Testis (tissue), 3 donors: Measurements from ENCODE around the gene HOXA1. TPM values are rescaled to one million over a fixed set of nuclear protein-coding genes. Genes with fewer than 3 reads are reported as not detected.
A peak's percentile ranks its signal among the peaks of the same experiment; 100 is the strongest.

ENCODE experiments used
- DNase-seq: peaks from one replicate; pipeline ENCODE4 v3.0.0-alpha.2; 2019
- H3K27ac ChIP-seq, 2 donors: fragments of 200-600 bp; sonication (generic); one replicate each; pipeline ENCODE4 v1.5.1; 2019
- H3K27me3 ChIP-seq: fragments of 200-600 bp; sonication (generic); one replicate; pipeline ENCODE4 v1.5.1; 2019
- H3K36me3 ChIP-seq: fragments of 200-600 bp; sonication (generic); one replicate; pipeline ENCODE4 v1.5.1; 2017; ENCODE audit warnings: low read depth; ENCODE audit errors: missing control alignments
- H3K4me1 ChIP-seq: fragments of 200-600 bp; sonication (generic); one replicate; pipeline ENCODE4 v1.5.1; 2019
- H3K4me3 ChIP-seq, 2 donors: fragments of 200-600 bp; sonication (generic); one replicate each; pipeline ENCODE4 v1.5.1; 2017 to 2019
- H3K9me3 ChIP-seq: fragments of 200-600 bp; sonication (generic); one replicate; pipeline ENCODE4 v1.5.1; 2017
- CTCF ChIP-seq, 3 experiments: fragments of 450-650 bp in 2 of 3; fragments of 200-600 bp in 1 of 3; sonication (generic) in 1 of 3; IDR thresholded peaks; one replicate each; pipeline ENCODE4 v1.5.1; 2016 to 2019; ENCODE audit warnings: antibody characterized with exemption in 3 of 3, mild to moderate bottlenecking in 2 of 3, moderate library complexity in 1 of 3
- POLR2A ChIP-seq: fragments of 450-650 bp; IDR thresholded peaks from one replicate; pipeline ENCODE4 v1.6.1; 2017; ENCODE audit warnings: antibody characterized with exemption, mild to moderate bottlenecking, moderate library complexity
- WGBS, 2 donors: methylation state at CpG; one replicate each; pipeline ENCODE4 v1.1.5; 2018; 5-methylcytosine and 5-hydroxymethylcytosine counted together
- intact Hi-C: fragments of 100-400 bp; cut with DNase I; formaldehyde crosslinking; loops from one replicate; pipeline ENCODE4 v1.15.1; 2023; ENCODE audit warnings: low total_unique reads
- polyA plus RNA-seq: library from polyadenylated mRNA; stranded (reverse); fragments of 350-450 nt; fragmentation: Illumina TruSeq; extraction: RNeasy Lipid Tissue Mini Kit (QIAGEN cat#74804); gene quantifications from one replicate; pipeline ENCODE4 v1.2.3, GENCODE V29; 2014; ENCODE audit warnings: low read depth, low replicate concordance; ENCODE audit not compliant: insufficient read depth
- total RNA-seq, 2 donors: library from RNA; depleted of rRNA; stranded (reverse); fragments of >200 nt; gene quantifications; one replicate each; pipeline ENCODE4 v1.2.3, GENCODE V29; 2016

Gene HOXA1
- total and polyA plus RNA-seq, 3 donors from 2014 or later = 0.16 to 0.79 (median 0.37) TPM

GRCh38 chr7:27098578-27099451, 3.0 kb upstream of the HOXA1 start:
- TF ChIP-seq CTCF (IDR thresholded peaks at IDR 0.05) (no peak), POLR2A (no peak)
- Histone ChIP-seq H3K4me1 (no peaks in the 10 kb centered on the region), H3K4me3 (no peak overlapping the region), H3K36me3 (no peaks in the 10 kb centered on the region), H3K9me3 (no peaks in the 10 kb centered on the region), H3K27ac (no peak overlapping the region), H3K27me3 (no peaks in the 10 kb centered on the region)
- intact Hi-C loops = no loop called here
- DNase-seq = no peak
- WGBS, 2 donors = 7 to 12% methylated on average over 38 of the region's 38 CpGs

- H3K4me3 ChIP-seq = no peak overlapping the region
- TF ChIP-seq CTCF (IDR thresholded peaks at IDR 0.05) (no peak), POLR2A (no peak)
- no peaks in the 10 kb centered on the region for H3K4me1 ChIP-seq
- 12 to 13% methylated on average over 25 to 35 of the region's 35 CpGs for WGBS, 2 donors
- no peaks in the 10 kb centered on the region for H3K36me3 ChIP-seq
- intact Hi-C loops = no loop called here
- H3K27ac ChIP-seq = no peak overlapping the region
- H3K9me3 ChIP-seq = no peaks in the 10 kb centered on the region
- H3K27me3 ChIP-seq = no peaks in the 10 kb centered on the region
- DNase-seq = no peak
Measured at GRCh38 chr7:27097686-27098577, 2.1 kb upstream of the HOXA1 start.

GRCh38 chr7:27096768-27097514, 1.1 kb upstream of the HOXA1 start:
- WGBS, 2 donors = 2 to 3% methylated on average over 39 to 41 of the region's 41 CpGs
- Histone ChIP-seq H3K36me3 (no peaks in the 10 kb centered on the region), H3K4me3 (peak overlapping the region; percentile 62 to 72), H3K4me1 (no peaks in the 10 kb centered on the region), H3K9me3 (no peaks in the 10 kb centered on the region), H3K27ac (no peak overlapping the region), H3K27me3 (no peaks in the 10 kb centered on the region)
- intact Hi-C loops = no loop called here
- DNase-seq = no peak
- no peak for TF ChIP-seq POLR2A
- TF ChIP-seq CTCF (IDR thresholded peaks at IDR 0.05) = no peak

GRCh38 chr7:27095050-27095896, 527 bp downstream of the HOXA1 start:
- Histone ChIP-seq H3K27me3 (no peaks in the 10 kb centered on the region), H3K4me3 (peak overlapping the region in 1 of 2 donors; percentile 72), H3K36me3 (no peaks in the 10 kb centered on the region), H3K27ac (no peak overlapping the region), H3K4me1 (no peaks in the 10 kb centered on the region), H3K9me3 (no peaks in the 10 kb centered on the region)
- DNase-seq = no peak
- intact Hi-C loops = no loop called here
- WGBS, 2 donors = 2 to 3% methylated on average over 28 to 33 of the region's 33 CpGs
- TF ChIP-seq POLR2A (no peak), CTCF (IDR thresholded peaks at IDR 0.05) (no peak)
